ENCODE results near the gene CD163.

Gene CD163

GRCh38 chr12:7486512-7486911 lies 17.1 kb downstream of the CD163 start:
- H3K4me3 ChIP-seq (ENCODE audit: low read depth, low read length): no peak overlapping the region
- no peak for TF ChIP-seq CTCF (IDR thresholded peaks at IDR 0.05; ENCODE audit: low read depth, low read length)

GRCh38 chr12:7485095-7485494 lies 18.5 kb downstream of the CD163 start:
- no peak for TF ChIP-seq CTCF (IDR thresholded peaks at IDR 0.05; ENCODE audit: low read depth, low read length)
- H3K4me3 ChIP-seq (ENCODE audit: low read depth, low read length): no peak overlapping the region

- no peak for TF ChIP-seq CTCF (IDR thresholded peaks at IDR 0.05; ENCODE audit: low read depth, low read length)
- H3K4me3 ChIP-seq (ENCODE audit: low read depth, low read length): no peak overlapping the region
These were observed 20.2 kb downstream of the CD163 start for GRCh38 chr12:7483343-7483742.

- H3K4me3 ChIP-seq (ENCODE audit: low read depth, low read length): no peak overlapping the region
- TF ChIP-seq CTCF (IDR thresholded peaks at IDR 0.05; ENCODE audit: low read depth, low read length): no peak
These were observed 23.8 kb downstream of the CD163 start for GRCh38 chr12:7479771-7480170.

- H3K4me3 ChIP-seq (ENCODE audit: low read depth, low read length): no peak overlapping the region
- no peak for TF ChIP-seq CTCF (IDR thresholded peaks at IDR 0.05; ENCODE audit: low read depth, low read length)
These were observed 31.5 kb downstream of the CD163 start for GRCh38 chr12:7472060-7472459.

GRCh38 chr12:7460375-7461259 lies 43.0 kb downstream of the CD163 start:
- TF ChIP-seq CTCF (IDR thresholded peaks at IDR 0.05; ENCODE audit: low read depth, low read length): peak; percentile 97
- H3K4me3 ChIP-seq (ENCODE audit: low read depth, low read length): no peak overlapping the region

GRCh38 chr12:7459973-7460372 lies 43.6 kb downstream of the CD163 start:
- TF ChIP-seq CTCF (IDR thresholded peaks at IDR 0.05; ENCODE audit: low read depth, low read length): no peak
- H3K4me3 ChIP-seq (ENCODE audit: low read depth, low read length): no peak overlapping the region

Data from WI38 (cell line).